Lung (tissue), 12 donors: ENCODE data around the gene PREP. TPM values are rescaled to one million over a fixed set of nuclear protein-coding genes. Genes with fewer than 3 reads are reported as not detected.

Experiments
- ATAC-seq: fragments of 200-7000 bp; cut with Tn5 transposase; one replicate; pipeline ENCODE4 v1.9.1; 2020; ENCODE audit warnings: moderate number of reproducible peaks; ENCODE audit not compliant: insufficient read depth, low FRiP score
- DNase-seq, 3 donors: peaks; one replicate each; pipeline ENCODE4 v3.0.0-alpha.2; 2013 to 2017
- H3K27ac ChIP-seq, 2 donors: one replicate each; pipeline ENCODE4 v1.5.1; 2013; ENCODE audit warnings: mild to moderate bottlenecking in 2 of 2, moderate library complexity in 2 of 2, control low read depth in 1 of 2, inconsistent platforms in 1 of 2, low read depth in 1 of 2, low read length in 1 of 2
- H3K27me3 ChIP-seq, 3 donors: one replicate each; pipeline ENCODE4 v1.5.1; 2013; ENCODE audit warnings: low read length in 2 of 3; ENCODE audit not compliant: control insufficient read depth in 3 of 3, insufficient read depth in 3 of 3
- H3K36me3 ChIP-seq, 4 donors: one replicate each; pipeline ENCODE4 v1.5.1; 2013; ENCODE audit warnings: low read length in 4 of 4, mild to moderate bottlenecking in 1 of 4, moderate library complexity in 1 of 4; ENCODE audit not compliant: control insufficient read depth in 4 of 4, insufficient read depth in 4 of 4
- H3K4me1 ChIP-seq, 5 donors: one replicate each; pipeline ENCODE4 v1.5.1; 2013; ENCODE audit warnings: low read length in 5 of 5, mild to moderate bottlenecking in 2 of 5, moderate library complexity in 1 of 5; ENCODE audit not compliant: control insufficient read depth in 5 of 5, insufficient read depth in 5 of 5
- H3K4me3 ChIP-seq: one replicate; pipeline ENCODE4 v1.5.1; 2013; ENCODE audit warnings: mild to moderate bottlenecking, control low read depth, moderate library complexity
- H3K9ac ChIP-seq, 2 donors: one replicate each; pipeline ENCODE4 v1.5.1; 2013; ENCODE audit warnings: low read length in 2 of 2, control low read depth in 1 of 2; ENCODE audit not compliant: insufficient read depth in 1 of 2
- H3K9me3 ChIP-seq, 4 donors: one replicate each; pipeline ENCODE4 v1.5.1; 2013; ENCODE audit warnings: low read length in 3 of 4, mild to moderate bottlenecking in 1 of 4, moderate library complexity in 1 of 4; ENCODE audit not compliant: control insufficient read depth in 4 of 4, insufficient read depth in 3 of 4
- CTCF ChIP-seq: IDR thresholded peaks from 2 replicates; pipeline ENCODE4 v1.5.1; 2012; ENCODE audit warnings: mild to moderate bottlenecking; ENCODE audit errors: control extremely low read depth, extremely low read depth
- WGBS, 2 donors: extraction: QIAGEN DNeasy Blood & Tissue Kit; methylation state at CpG; one replicate each; pipeline ENCODE4 v1.1.7; 2013; 5-methylcytosine and 5-hydroxymethylcytosine counted together
- polyA plus RNA-seq, 2 donors: library from polyadenylated mRNA; stranded (reverse); fragments of 200-250 nt; gene quantifications; one replicate each; pipeline ENCODE4 v1.2.1, GENCODE V29; 2013
- total RNA-seq, 2 donors: library from RNA; depleted of rRNA in 1 of 2; stranded (reverse); fragments of >200 nt in 1 of 2; gene quantifications; one replicate each; pipeline ENCODE4 v1.2.1, GENCODE V29; 2014 to 2021
- donor health status: control.
- donor health status: control.
- donor health status: Bipolar disorder and iron deficiency.
- donor health status: healthy.
- donor health status: DM: yes; HTN: yes; CAD: no.

Gene PREP
- total and polyA plus RNA-seq, 4 donors, result 20.3 to 31.3 (median 25.1) TPM

GRCh38 chr6:105324386-105324950 is 78.4 kb downstream of the PREP start:
- no peak overlapping the region for H3K9ac ChIP-seq
- no peak for TF ChIP-seq CTCF
- H3K4me1 ChIP-seq, result peaks cover 0 to 2% (median 0%) of the 10 kb centered on the region in 5 donors
- WGBS, 2 donors, result 88 to 90% methylated on average over 9 of the region's 9 CpGs
- no peaks in the 10 kb centered on the region for H3K27me3 ChIP-seq
- no peaks in the 10 kb centered on the region for H3K9me3 ChIP-seq
- H3K36me3 ChIP-seq, result peaks cover 9 to 15% (median 12%) of the 10 kb centered on the region in 4 donors
- DNase-seq (no peak), ATAC-seq (no peak)
- H3K27ac ChIP-seq, result no peak overlapping the region
- H3K4me3 ChIP-seq, result no peak overlapping the region

DNA sequence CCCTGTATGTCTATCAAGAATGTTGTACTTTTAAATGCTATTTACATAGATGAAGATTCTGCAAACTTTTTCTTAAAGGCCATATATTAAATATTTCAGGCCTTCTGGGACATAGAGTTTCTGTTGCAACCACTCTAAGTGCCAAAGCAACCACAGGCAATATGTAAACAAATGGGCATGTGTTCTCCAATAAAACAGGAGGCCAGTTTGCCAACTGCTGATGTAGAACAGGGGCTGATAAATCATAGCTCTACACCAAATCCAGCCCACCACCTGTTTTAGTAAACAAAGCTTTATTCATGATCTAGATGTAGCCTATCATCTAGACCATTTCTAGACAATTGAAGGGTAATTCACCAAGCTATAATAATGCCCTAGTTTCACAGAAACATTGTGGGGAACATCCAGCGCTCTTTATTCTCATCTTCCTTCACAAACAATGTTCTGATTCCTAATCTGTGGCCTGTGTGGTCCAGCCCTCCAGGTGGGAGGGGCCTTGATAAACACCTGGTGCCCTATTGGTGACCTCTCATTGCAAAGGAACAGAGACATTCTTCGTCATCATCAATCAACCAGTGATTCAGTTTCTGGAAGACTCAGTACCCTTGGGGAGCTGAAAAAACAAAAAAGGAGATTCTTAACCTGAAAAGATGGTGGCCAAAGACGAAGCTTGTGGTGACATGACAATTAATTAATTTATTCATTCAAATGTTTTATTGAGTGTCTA is 80.2 kb downstream of the PREP start:
- Histone ChIP-seq H3K9ac (no peak overlapping the region), H3K4me1 (peaks cover 0 to 2% (median 0%) of the 10 kb centered on the region in 5 donors), H3K36me3 (peaks cover 8 to 15% (median 9%) of the 10 kb centered on the region in 4 donors), H3K9me3 (no peaks in the 10 kb centered on the region), H3K27ac (no peak overlapping the region), H3K4me3 (no peak overlapping the region), H3K27me3 (no peaks in the 10 kb centered on the region)
- DNase-seq, result no peak
- 96 to 99% methylated on average over 3 of the region's 3 CpGs for WGBS, 2 donors
- no peak for TF ChIP-seq CTCF
- ATAC-seq, result no peak

- Histone ChIP-seq H3K27me3 (no peaks in the 10 kb centered on the region), H3K4me1 (no peaks in the 10 kb centered on the region), H3K4me3 (no peak overlapping the region), H3K27ac (no peak overlapping the region), H3K9me3 (no peaks in the 10 kb centered on the region), H3K36me3 (peaks cover 5 to 15% (median 10%) of the 10 kb centered on the region in 4 donors), H3K9ac (no peak overlapping the region)
- no peak for DNase-seq
- 70 to 94% methylated on average over 2 of the region's 2 CpGs for WGBS, 2 donors
- TF ChIP-seq CTCF, result no peak
- no peak for ATAC-seq
Measured at GRCh38 chr6:105321728-105322127, 81.2 kb downstream of the PREP start.
